Testis (tissue), 3 donors: Measurements from ENCODE around the gene SLC24A3. TPM values are rescaled to one million over a fixed set of nuclear protein-coding genes. Genes with fewer than 3 reads are reported as not detected.
"Not testable (repeated sequence)": the region's sequence is repeated elsewhere in the genome, so short reads cannot be mapped to it uniquely, and the experiment has no call there.

Experiments used
- DNase-seq: peaks from one replicate; pipeline ENCODE4 v3.0.0-alpha.2; 2019
- H3K27ac ChIP-seq, 2 donors: fragments of 200-600 bp; sonication (generic); one replicate each; pipeline ENCODE4 v1.5.1; 2019
- H3K27me3 ChIP-seq: fragments of 200-600 bp; sonication (generic); one replicate; pipeline ENCODE4 v1.5.1; 2019
- H3K36me3 ChIP-seq: fragments of 200-600 bp; sonication (generic); one replicate; pipeline ENCODE4 v1.5.1; 2017; ENCODE audit warnings: low read depth; ENCODE audit errors: missing control alignments
- H3K4me1 ChIP-seq: fragments of 200-600 bp; sonication (generic); one replicate; pipeline ENCODE4 v1.5.1; 2019
- H3K4me3 ChIP-seq, 2 donors: fragments of 200-600 bp; sonication (generic); one replicate each; pipeline ENCODE4 v1.5.1; 2017 to 2019
- H3K9me3 ChIP-seq: fragments of 200-600 bp; sonication (generic); one replicate; pipeline ENCODE4 v1.5.1; 2017
- CTCF ChIP-seq, 3 experiments: fragments of 450-650 bp in 2 of 3; fragments of 200-600 bp in 1 of 3; sonication (generic) in 1 of 3; IDR thresholded peaks; one replicate each; pipeline ENCODE4 v1.5.1; 2016 to 2019; ENCODE audit warnings: antibody characterized with exemption in 3 of 3, mild to moderate bottlenecking in 2 of 3, moderate library complexity in 1 of 3
- POLR2A ChIP-seq: fragments of 450-650 bp; IDR thresholded peaks from one replicate; pipeline ENCODE4 v1.6.1; 2017; ENCODE audit warnings: antibody characterized with exemption, mild to moderate bottlenecking, moderate library complexity
- WGBS, 2 donors: methylation state at CpG; one replicate each; pipeline ENCODE4 v1.1.5; 2018; 5-methylcytosine and 5-hydroxymethylcytosine counted together
- intact Hi-C: fragments of 100-400 bp; cut with DNase I; formaldehyde crosslinking; loops from one replicate; pipeline ENCODE4 v1.15.1; 2023; ENCODE audit warnings: low total_unique reads
- polyA plus RNA-seq: library from polyadenylated mRNA; stranded (reverse); fragments of 350-450 nt; fragmentation: Illumina TruSeq; extraction: RNeasy Lipid Tissue Mini Kit (QIAGEN cat#74804); gene quantifications from one replicate; pipeline ENCODE4 v1.2.3, GENCODE V29; 2014; ENCODE audit warnings: low read depth, low replicate concordance; ENCODE audit not compliant: insufficient read depth
- total RNA-seq, 2 donors: library from RNA; depleted of rRNA; stranded (reverse); fragments of >200 nt; gene quantifications; one replicate each; pipeline ENCODE4 v1.2.3, GENCODE V29; 2016

The SLC24A3 gene
- total and polyA plus RNA-seq, 3 donors from 2014 or later, result 2.4 to 4.5 (median 3.8) TPM

- 83 to 87% methylated on average over 5 of the region's 5 CpGs for WGBS, 2 donors
- H3K4me3 ChIP-seq, result no peak overlapping the region
- H3K27ac ChIP-seq, result no peak overlapping the region
- intact Hi-C loops, result no loop called here
- H3K36me3 ChIP-seq, result no peaks in the 10 kb centered on the region
- TF ChIP-seq CTCF (IDR thresholded peaks at IDR 0.05) (no peak), POLR2A (no peak)
- no peaks in the 10 kb centered on the region for H3K9me3 ChIP-seq
- no peaks in the 10 kb centered on the region for H3K4me1 ChIP-seq
- no peak for DNase-seq
- H3K27me3 ChIP-seq, result no peaks in the 10 kb centered on the region
Measured at GRCh38 chr20:19631410-19631809, 419.0 kb downstream of the SLC24A3 start.

GRCh38 chr20:19633985-19634384 lies 421.5 kb downstream of the SLC24A3 start:
- intact Hi-C loops, result no loop called here
- no peak for DNase-seq
- H3K27ac ChIP-seq, result no peak overlapping the region
- TF ChIP-seq CTCF (IDR thresholded peaks at IDR 0.05) (no peak), POLR2A (no peak)
- H3K27me3 ChIP-seq, result no peaks in the 10 kb centered on the region
- H3K36me3 ChIP-seq, result no peaks in the 10 kb centered on the region
- no peaks in the 10 kb centered on the region for H3K4me1 ChIP-seq
- H3K4me3 ChIP-seq, result no peak overlapping the region
- 47 to 70% methylated on average over 3 of the region's 3 CpGs for WGBS, 2 donors
- no peaks in the 10 kb centered on the region for H3K9me3 ChIP-seq

GRCh38 chr20:19639471-19640045 lies 427.1 kb downstream of the SLC24A3 start:
- H3K36me3 ChIP-seq, H3K9me3 ChIP-seq, H3K4me1 ChIP-seq, H3K27me3 ChIP-seq, intact Hi-C loops, H3K27ac ChIP-seq: not testable (repeated sequence)
- DNase-seq, result peak; percentile 51
- H3K4me3 ChIP-seq, result peak overlapping the region; percentile 34 to 54
- 0 to 80% methylated on average over 1 to 30 of the region's 32 CpGs for whole genome bisulfite sequencing, 2 donors

- H3K9me3 ChIP-seq, result no peaks in the 10 kb centered on the region
Measured at GRCh38 chr20:19642860-19643259, 430.4 kb downstream of the SLC24A3 start.

GRCh38 chr20:19644085-19644484 lies 431.6 kb downstream of the SLC24A3 start:
- no peak for DNase-seq
- intact Hi-C loops, result no loop called here
- Histone ChIP-seq H3K9me3 (no peaks in the 10 kb centered on the region), H3K4me1 (no peaks in the 10 kb centered on the region), H3K36me3 (no peaks in the 10 kb centered on the region), H3K27me3 (no peaks in the 10 kb centered on the region), H3K4me3 (no peak overlapping the region), H3K27ac (no peak overlapping the region)
- TF ChIP-seq CTCF (IDR thresholded peaks at IDR 0.05), result no peak
- TF ChIP-seq POLR2A, result no peak
- WGBS, 2 donors, result 81 to 94% methylated on average over 9 of the region's 9 CpGs

More at GRCh38 chr20:19642860-19643259, 430.4 kb downstream of the SLC24A3 start:
- DNase-seq, result no peak
- no peak overlapping the region for H3K27ac ChIP-seq
- 87 to 90% methylated on average over 4 of the region's 4 CpGs for WGBS, 2 donors
- no peak for TF ChIP-seq POLR2A
- no peak for TF ChIP-seq CTCF (IDR thresholded peaks at IDR 0.05)
- H3K36me3 ChIP-seq, result no peaks in the 10 kb centered on the region
- H3K4me1 ChIP-seq, result no peaks in the 10 kb centered on the region
- H3K27me3 ChIP-seq, result no peaks in the 10 kb centered on the region
- intact Hi-C loops, result no loop called here
- H3K4me3 ChIP-seq, result no peak overlapping the region
